VCaP (cell line): Measurements from ENCODE around the gene JCHAIN.

Experiments
- H3K27ac ChIP-seq: fragments of 450-650 bp; 2 replicates; pipeline ENCODE4 v1.5.1; 2017
- CTCF ChIP-seq: fragments of 450-650 bp; conservative IDR thresholded peaks from 2 replicates; pipeline ENCODE4 v1.5.1; 2017; ENCODE audit warnings: mild to moderate bottlenecking, moderate library complexity

JCHAIN gene

GRCh38 chr4:70628444-70628843 is 37.9 kb downstream of the JCHAIN start, which contains the start of gene ENAM:
TSS of gene ENAM (plus strand) at chr4:70628744. CDS start at chr4:70629501, 757 bp downstream.
- H3K27ac ChIP-seq, result no peak within 1 kb of the TSS
- TF ChIP-seq CTCF, result no peak

- TF ChIP-seq CTCF, result no peak
- H3K27ac ChIP-seq, result no peak overlapping the region
Measured at GRCh38 chr4:70627620-70628019, 38.7 kb downstream of the JCHAIN start.

GRCh38 chr4:70624226-70624793 is 42.0 kb downstream of the JCHAIN start:
- TF ChIP-seq CTCF, result no peak
- peak overlapping the region; percentile 61 for H3K27ac ChIP-seq

GRCh38 chr4:70623323-70623722 is 43.0 kb downstream of the JCHAIN start:
- TF ChIP-seq CTCF, result no peak
- peak overlapping the region; percentile 61 for H3K27ac ChIP-seq

- TF ChIP-seq CTCF, result no peak
- no peak overlapping the region for H3K27ac ChIP-seq
Measured at GRCh38 chr4:70619778-70620177, 46.5 kb downstream of the JCHAIN start.

- H3K27ac ChIP-seq, result no peak overlapping the region
- TF ChIP-seq CTCF, result no peak
Measured at GRCh38 chr4:70619288-70619687, 47.0 kb downstream of the JCHAIN start.

GRCh38 chr4:70614184-70614555 is 52.1 kb downstream of the JCHAIN start:
- no peak overlapping the region for H3K27ac ChIP-seq
- no peak for TF ChIP-seq CTCF
